Testis (tissue), 2 donors: ENCODE results near the gene ODR4.

Experiments used
- CTCF ChIP-seq, 3 experiments: fragments of 450-650 bp in 2 of 3; fragments of 200-600 bp in 1 of 3; sonication (generic) in 1 of 3; IDR thresholded peaks; one replicate each; pipeline ENCODE4 v1.5.1; 2016 to 2019; ENCODE audit warnings: antibody characterized with exemption in 3 of 3, mild to moderate bottlenecking in 2 of 3, moderate library complexity in 1 of 3
- POLR2A ChIP-seq: fragments of 450-650 bp; IDR thresholded peaks from one replicate; pipeline ENCODE4 v1.6.1; 2017; ENCODE audit warnings: antibody characterized with exemption, mild to moderate bottlenecking, moderate library complexity

- TF ChIP-seq CTCF (IDR thresholded peaks at IDR 0.05): no peak
- TF ChIP-seq POLR2A: no peak
These were observed 28.0 kb downstream of the ODR4 start for GRCh38 chr1:186403632-186404031.
